ENCODE data around the gene CFAP97.

DNA sequence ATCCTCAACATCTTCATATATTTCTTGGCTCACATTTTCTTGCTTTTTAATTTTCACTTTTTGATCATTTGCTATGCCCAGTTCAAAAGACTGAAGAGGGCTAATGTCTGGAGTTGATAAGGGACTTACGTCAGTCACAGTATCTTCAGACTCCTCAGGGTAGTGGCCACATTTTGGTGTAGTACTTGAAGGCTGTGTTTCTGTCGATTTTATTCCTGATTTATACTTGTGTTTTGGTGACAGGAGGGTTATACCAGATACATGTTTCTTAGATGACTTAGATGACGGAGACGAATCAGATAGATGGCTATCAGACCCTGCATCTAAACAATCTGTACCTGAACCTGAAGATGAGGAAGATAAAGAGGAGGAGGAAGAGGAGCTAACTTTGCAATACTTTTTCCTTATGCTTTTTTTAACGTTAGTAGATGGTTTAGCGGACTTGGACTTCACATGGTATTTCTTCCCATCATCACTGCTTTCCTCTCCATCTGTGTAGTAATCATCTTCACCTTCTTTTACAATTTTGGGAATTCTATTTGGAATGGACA, 13.4 kb downstream of the CFAP97 start:
- TF ChIP-seq, protein P1, sequence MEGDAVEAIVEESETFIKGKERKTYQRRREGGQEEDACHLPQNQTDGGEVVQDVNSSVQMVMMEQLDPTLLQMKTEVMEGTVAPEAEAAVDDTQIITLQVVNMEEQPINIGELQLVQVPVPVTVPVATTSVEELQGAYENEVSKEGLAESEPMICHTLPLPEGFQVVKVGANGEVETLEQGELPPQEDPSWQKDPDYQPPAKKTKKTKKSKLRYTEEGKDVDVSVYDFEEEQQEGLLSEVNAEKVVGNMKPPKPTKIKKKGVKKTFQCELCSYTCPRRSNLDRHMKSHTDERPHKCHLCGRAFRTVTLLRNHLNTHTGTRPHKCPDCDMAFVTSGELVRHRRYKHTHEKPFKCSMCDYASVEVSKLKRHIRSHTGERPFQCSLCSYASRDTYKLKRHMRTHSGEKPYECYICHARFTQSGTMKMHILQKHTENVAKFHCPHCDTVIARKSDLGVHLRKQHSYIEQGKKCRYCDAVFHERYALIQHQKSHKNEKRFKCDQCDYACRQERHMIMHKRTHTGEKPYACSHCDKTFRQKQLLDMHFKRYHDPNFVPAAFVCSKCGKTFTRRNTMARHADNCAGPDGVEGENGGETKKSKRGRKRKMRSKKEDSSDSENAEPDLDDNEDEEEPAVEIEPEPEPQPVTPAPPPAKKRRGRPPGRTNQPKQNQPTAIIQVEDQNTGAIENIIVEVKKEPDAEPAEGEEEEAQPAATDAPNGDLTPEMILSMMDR (IDR thresholded peaks at IDR 0.05): no peak
- no peak for TF ChIP-seq POLR2A (IDR thresholded peaks at IDR 0.05)
